Endothelial cell of umbilical vein (primary cell): ENCODE results near the gene AEBP1. TPM values are rescaled to one million over a fixed set of nuclear protein-coding genes. Genes with fewer than 3 reads are reported as not detected.

Source experiments
- BruUV-seq: library from RNA; stranded (reverse); fragments of 400-500 nt; replicated peaks from 2 replicates; lab custom pipeline; 2021; lab: Mats Ljungman, UMichigan
- CTCF ChIA-PET: fragments of 300-600, 350-600 bp; sonication (Branson Sonifier 250); formaldehyde crosslinking; loops from one replicate; lab custom pipeline; 2021; ENCODE audit warnings: antibody characterized with exemption, inconsistent platforms; lab: Charles Lee
- POLR2A ChIA-PET: fragments of 300-600, 350-600 bp; sonication (Branson Sonifier 250); formaldehyde crosslinking; loops from one replicate; lab custom pipeline; 2021; ENCODE audit warnings: antibody characterized with exemption, inconsistent platforms; lab: Charles Lee
- DNase-seq: peaks from one replicate; pipeline ENCODE4 v3.0.0-alpha.2; 2011; ENCODE audit warnings: low read depth, low spot score
- FAIRE-seq: peaks from 2 replicates; lab custom pipeline; 2011; peaks lifted over from hg19 to GRCh38; lab: Jason Lieb, UNC
- H2AFZ ChIP-seq: 2 replicates; pipeline ENCODE4 v1.6.0; 2012; ENCODE audit warnings: low read depth, low read length, control low read depth, inconsistent platforms
- H3K27ac ChIP-seq: 2 replicates; pipeline ENCODE4 v1.5.1; 2011; ENCODE audit warnings: low read depth, mild to moderate bottlenecking, control low read depth, low read length, moderate library complexity; ENCODE audit not compliant: insufficient read depth
- H3K27me3 ChIP-seq, 2 experiments: 2 replicates each; pipeline versions ENCODE4 v1.6.0 to v1.6.1; 2011; ENCODE audit warnings: low read length in 2 of 2, mixed read lengths in 1 of 2; ENCODE audit not compliant: control insufficient read depth in 2 of 2, insufficient read depth in 2 of 2
- H3K36me3 ChIP-seq, 2 experiments: 2 replicates in 1 of 2; 3 replicates in 1 of 2; pipeline ENCODE4 v1.5.1; 2011; ENCODE audit warnings: low read length in 2 of 2, mild to moderate bottlenecking in 1 of 2, moderate library complexity in 1 of 2; ENCODE audit not compliant: control insufficient read depth in 2 of 2, insufficient read depth in 2 of 2; ENCODE audit errors: extremely low read depth in 1 of 2
- H3K4me1 ChIP-seq: 3 replicates; pipeline ENCODE4 v1.5.1; 2011; ENCODE audit warnings: mild to moderate bottlenecking, low read length; ENCODE audit not compliant: control insufficient read depth, insufficient read depth; ENCODE audit errors: extremely low read depth
- H3K4me2 ChIP-seq: 2 replicates; pipeline ENCODE4 v1.6.1; 2011; ENCODE audit warnings: low read length, control low read depth, mixed read lengths; ENCODE audit not compliant: insufficient read depth
- H3K4me3 ChIP-seq, 3 experiments: fragments of 200-600 bp in 1 of 3; sonication (generic), shearing (Covaris generic) in 1 of 3; replicated peaks in 1 of 3; 2 replicates each; pipeline ENCODE4 v1.5.1; 2011 to 2016; ENCODE audit warnings: control low read depth in 3 of 3, low read length in 3 of 3, mild to moderate bottlenecking in 2 of 3, inconsistent platforms in 1 of 3, low read depth in 1 of 3, moderate library complexity in 1 of 3; ENCODE audit not compliant: insufficient read depth in 1 of 3
- H3K79me2 ChIP-seq: 2 replicates; pipeline ENCODE4 v1.6.0; 2012; ENCODE audit warnings: low read length, inconsistent platforms; ENCODE audit not compliant: control insufficient read depth, insufficient read depth
- H3K9ac ChIP-seq: replicated peaks from 2 replicates; pipeline ENCODE3; 2011; ENCODE audit warnings: low read length, control low read depth; ENCODE audit not compliant: insufficient read depth; ENCODE audit errors: extremely low read depth
- H3K9me1 ChIP-seq: replicated peaks from 3 replicates; pipeline ENCODE4 v1.6.0; 2011; ENCODE audit warnings: mild to moderate bottlenecking, low read length; ENCODE audit not compliant: control insufficient read depth, insufficient read depth; ENCODE audit errors: extremely low read depth
- H3K9me3 ChIP-seq: replicated peaks from 2 replicates; pipeline ENCODE4 v1.5.1; 2012; ENCODE audit warnings: low read length, inconsistent platforms; ENCODE audit not compliant: control insufficient read depth, insufficient read depth
- H4K20me1 ChIP-seq: replicated peaks from 2 replicates; pipeline ENCODE3; 2011; ENCODE audit warnings: mild to moderate bottlenecking, low read length; ENCODE audit not compliant: control insufficient read depth, insufficient read depth; ENCODE audit errors: extremely low read depth
- CTCF ChIP-seq, 2 donors: IDR thresholded peaks; 1 replicate in 1 of 2; 2 replicates in 1 of 2; pipeline ENCODE4 v1.5.1; 2011; ENCODE audit warnings: low read length in 2 of 2, mild to moderate bottlenecking in 2 of 2, moderate library complexity in 2 of 2, control low read depth in 1 of 2, inconsistent platforms in 1 of 2, low read depth in 1 of 2; ENCODE audit not compliant: insufficient read depth in 1 of 2; ENCODE audit errors: extremely low read depth in 1 of 2
- FOS ChIP-seq: IDR thresholded peaks from 2 replicates; pipeline ENCODE4 v1.6.1; 2011; ENCODE audit warnings: mild to moderate bottlenecking, low read length, moderate library complexity, borderline replicate concordance; ENCODE audit not compliant: insufficient read depth
- JUN ChIP-seq: IDR thresholded peaks from 2 replicates; pipeline ENCODE4 v1.6.1; 2011; ENCODE audit warnings: borderline replicate concordance, low read depth; ENCODE audit not compliant: insufficient read length, insufficient read depth
- MAX ChIP-seq: IDR thresholded peaks from 2 replicates; pipeline ENCODE4 v1.6.1; 2011; ENCODE audit not compliant: insufficient read depth, insufficient read length
- MYC ChIP-seq: IDR thresholded peaks from one replicate; pipeline ENCODE4 v1.6.1; 2011; ENCODE audit warnings: mild to moderate bottlenecking, low read depth, low read length
- dilution Hi-C: fragments of 300-500 bp; cut with MboI; formaldehyde crosslinking; loops from one replicate; pipeline ENCODE4 v1.15.0; 2019; ENCODE audit warnings: low sequenced_read_pairs; ENCODE audit not compliant: extremely low pct_ligation_motif_present
- intact Hi-C: fragments of 100-400 bp; cut with micrococcal nuclease; formaldehyde crosslinking; loops from one replicate; pipeline ENCODE4 v1.10.0; 2022
- polyA plus RNA-seq, 4 experiments: library from polyadenylated mRNA; depleted of rRNA in 3 of 4; stranded (reverse) in 3 of 4; unstranded in 1 of 4; fragments of >200 nt; gene quantifications; 2 replicates each; pipeline versions ENCODE4 v1.2.1 to v1.2.3, GENCODE V29; 2011 to 2012; ENCODE audit warnings: missing spikeins in 1 of 4
- total RNA-seq: library from RNA; stranded (reverse); gene quantifications from 2 replicates; pipeline ENCODE4 v1.2.3, GENCODE V29; 2021

Gene AEBP1
- total and polyA plus RNA-seq, 2 donors (not counting 3 experiments of a cell fraction or from before 2014, with no cell fraction given), result 20.6 to 48.0 TPM

- ChIA-PET POLR2A (no interaction called here), CTCF (no interaction called here)
- no peaks in the 10 kb centered on the region for H3K79me2 ChIP-seq
- H3K36me3 ChIP-seq, result no peaks in the 10 kb centered on the region
- H3K9ac ChIP-seq, result no peak overlapping the region
- H3K9me3 ChIP-seq, result no peaks in the 10 kb centered on the region
- no peaks in the 10 kb centered on the region for H4K20me1 ChIP-seq
- DNase-seq (no peak), FAIRE-seq (no peak)
- H3K4me3 ChIP-seq, result no peak overlapping the region
- no peak for TF ChIP-seq FOS
- no peak for TF ChIP-seq MYC
- no peak for TF ChIP-seq JUN
- TF ChIP-seq CTCF (IDR thresholded peaks at IDR 0.05; ENCODE audit: extremely low read depth in 1 of 2, insufficient read depth in 1 of 2, low read depth in 1 of 2, low read length in 2 of 2), result no peak
- no peak for TF ChIP-seq MAX
- H2AFZ ChIP-seq, result no peak overlapping the region
- no TSS peak for BruUV-seq
- H3K9me1 ChIP-seq, result no peaks in the 10 kb centered on the region
- H3K4me2 ChIP-seq, result no peak overlapping the region
- no peaks in the 10 kb centered on the region for H3K4me1 ChIP-seq
- H3K27me3 ChIP-seq, result no peaks in the 10 kb centered on the region
- dilution Hi-C loops (no loop called here), intact Hi-C loops (no loop called here)
- no peak overlapping the region for H3K27ac ChIP-seq
These were observed 9.1 kb upstream of the AEBP1 start for GRCh38 chr7:44094883-44095592.
